ENCODE measurements around the gene ZEB2.
"Not testable (repeated sequence)": the region's sequence is repeated elsewhere in the genome, so short reads cannot be mapped to it uniquely, and the experiment has no call there.

The ZEB2 gene

DNA sequence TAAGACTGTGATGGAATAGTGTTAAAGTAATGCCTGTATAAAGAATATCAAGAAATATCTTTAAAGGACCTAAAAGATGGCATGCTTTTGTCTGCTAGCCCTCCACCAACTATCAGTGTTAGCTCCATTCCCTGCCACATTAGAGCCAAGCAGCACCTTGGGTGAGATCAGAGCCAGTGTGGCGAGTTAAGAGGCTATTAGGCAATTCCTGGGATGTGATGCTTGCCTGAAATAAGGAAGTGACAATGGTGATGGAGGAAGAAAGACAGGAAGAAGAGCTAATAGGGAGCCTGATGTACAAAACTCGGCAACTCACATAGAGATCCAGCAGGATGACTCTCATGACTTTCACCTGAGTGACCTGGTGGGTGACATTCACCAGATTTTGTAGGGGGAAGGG, 143.5 kb downstream of the ZEB2 start:
- DNase-seq, result no peak

GRCh38 chr2:144374163-144374661, 145.7 kb downstream of the ZEB2 start:
- no peak for DNase-seq

DNA sequence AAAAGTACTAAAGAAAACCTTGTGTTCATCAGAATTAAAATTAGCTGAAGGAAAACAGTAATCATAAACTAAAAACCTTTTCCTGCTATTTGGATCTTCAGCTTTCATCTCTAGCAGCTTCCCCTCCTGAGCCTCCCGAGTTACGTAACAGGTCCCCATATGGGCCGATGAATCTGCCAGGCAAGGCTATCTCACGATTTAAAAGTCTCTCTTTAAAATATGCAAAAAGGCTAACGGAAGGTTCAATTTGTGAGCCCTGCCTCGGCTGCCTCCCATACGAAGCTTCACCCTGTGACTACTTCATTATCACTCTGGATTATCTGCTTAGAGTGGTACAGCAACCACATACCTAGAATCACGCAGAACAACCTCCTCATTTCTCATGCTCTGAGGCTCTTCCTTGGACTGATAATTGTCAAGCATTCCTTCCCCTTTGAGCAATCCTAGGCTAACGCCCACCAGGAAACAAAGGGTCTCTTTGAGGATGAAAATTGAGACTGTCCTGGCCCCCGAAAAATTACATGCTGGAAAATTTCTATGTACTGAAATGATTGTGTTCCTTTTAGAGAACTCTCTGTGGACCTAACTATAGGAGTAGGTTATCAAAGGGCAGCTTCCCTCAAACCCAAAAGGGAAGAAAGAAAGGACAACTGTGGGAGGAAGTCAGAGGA, 147.4 kb downstream of the ZEB2 start:
- no peak for DNase-seq

DNA sequence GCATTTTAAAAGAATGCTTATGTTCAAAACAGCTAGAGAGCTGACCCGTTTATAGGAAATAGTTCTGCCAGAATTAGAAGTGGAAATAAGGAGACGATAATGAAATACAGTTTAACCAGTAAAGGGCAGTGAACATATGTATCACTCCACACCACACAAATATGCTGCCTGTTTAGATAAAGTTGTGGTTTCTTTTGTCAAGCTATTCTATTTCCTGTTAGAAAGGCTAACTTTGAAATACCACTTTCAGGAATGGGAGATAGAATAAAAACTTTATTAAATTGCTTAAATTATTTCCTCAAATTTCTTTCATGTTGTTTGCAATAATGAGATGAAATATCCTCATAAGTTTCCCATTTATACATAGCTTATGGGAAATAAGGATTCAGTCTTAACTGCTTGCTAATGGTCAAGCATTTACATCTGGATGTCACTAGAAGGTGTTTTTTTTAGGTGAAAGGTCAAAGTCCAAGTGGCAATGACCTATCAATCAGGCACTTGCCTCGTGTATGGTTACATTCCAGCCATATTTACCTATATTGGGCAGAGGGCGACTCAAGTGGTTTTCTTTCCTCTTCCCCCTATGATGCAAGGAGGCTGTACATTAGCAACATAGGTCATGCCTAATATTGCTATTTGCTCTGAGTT, 148.9 kb downstream of the ZEB2 start:
- DNase-seq, result no peak

- DNase-seq, result no peak
Measured at GRCh38 chr2:144369416-144369815, 150.5 kb downstream of the ZEB2 start.

DNA sequence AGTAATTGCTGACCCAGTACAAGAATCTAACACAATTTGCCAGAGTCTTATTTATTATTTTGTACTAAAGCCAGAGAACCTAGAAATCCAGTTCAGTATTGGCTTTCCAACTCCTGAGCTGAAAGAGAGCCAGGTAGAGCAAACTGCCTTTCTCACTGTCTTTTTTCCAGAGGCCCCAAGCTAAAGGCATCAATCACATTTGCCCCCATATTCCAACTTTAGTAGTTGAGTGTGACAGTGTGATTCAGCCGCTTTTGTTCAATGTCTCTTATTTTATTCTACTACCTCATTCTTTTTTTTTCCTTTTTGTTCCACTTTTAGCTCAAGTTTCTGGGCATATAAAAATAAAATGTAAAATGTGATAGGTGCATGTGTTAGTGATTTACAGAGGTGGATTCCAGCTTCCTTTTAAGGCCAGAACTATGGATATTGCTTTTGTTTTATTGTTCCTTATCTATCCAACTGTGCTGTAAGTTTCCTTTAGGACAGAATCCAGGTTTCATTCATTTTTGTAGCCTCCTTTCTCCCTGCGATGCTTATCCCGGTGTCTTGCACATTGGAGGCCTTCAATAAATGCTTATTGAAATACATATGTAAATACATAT, 153.0 kb downstream of the ZEB2 start:
- no peak for DNase-seq

DNA sequence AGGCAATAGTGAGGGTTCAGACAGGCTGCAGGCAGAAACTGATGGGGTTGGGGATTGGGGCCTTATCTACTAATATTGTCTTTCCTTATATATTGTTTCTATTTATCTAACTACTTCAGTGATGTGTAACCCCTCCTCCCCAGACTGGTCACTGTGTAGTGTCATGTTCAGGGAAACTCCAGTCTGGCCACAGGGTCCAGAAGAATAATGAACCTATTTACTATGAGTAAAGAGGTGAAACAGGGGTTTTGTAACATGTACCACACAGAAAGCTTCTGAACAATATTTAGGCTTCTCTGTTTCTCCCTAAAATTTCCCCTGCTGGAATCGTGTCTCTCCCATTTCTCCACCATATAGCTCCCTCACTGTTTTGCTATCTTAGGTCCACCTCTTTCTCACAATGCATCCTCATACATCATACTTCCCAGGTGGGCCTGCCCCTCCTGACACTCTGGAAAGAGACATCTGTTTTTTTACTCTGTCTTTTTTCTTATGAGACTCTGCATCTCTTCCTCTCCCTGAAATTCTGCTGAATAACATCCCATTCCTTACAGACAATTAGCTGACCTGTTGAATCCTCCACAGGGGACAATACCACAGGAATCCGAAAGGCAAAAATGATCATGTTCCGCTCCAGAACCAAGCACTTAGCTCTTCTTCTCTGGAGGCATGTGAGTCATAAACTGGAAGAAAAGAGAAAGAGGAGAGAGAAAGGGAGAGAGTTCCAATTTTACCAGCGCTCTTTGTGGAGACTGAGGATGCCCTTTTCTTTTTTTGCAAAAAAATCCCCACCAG, 154.8 kb downstream of the ZEB2 start:
- DNase-seq, result no peak

GRCh38 chr2:144364247-144364646, 155.7 kb downstream of the ZEB2 start:
- not testable (repeated sequence) for DNase-seq

GRCh38 chr2:144362401-144362800, 157.5 kb downstream of the ZEB2 start:
- no peak for DNase-seq

DNA sequence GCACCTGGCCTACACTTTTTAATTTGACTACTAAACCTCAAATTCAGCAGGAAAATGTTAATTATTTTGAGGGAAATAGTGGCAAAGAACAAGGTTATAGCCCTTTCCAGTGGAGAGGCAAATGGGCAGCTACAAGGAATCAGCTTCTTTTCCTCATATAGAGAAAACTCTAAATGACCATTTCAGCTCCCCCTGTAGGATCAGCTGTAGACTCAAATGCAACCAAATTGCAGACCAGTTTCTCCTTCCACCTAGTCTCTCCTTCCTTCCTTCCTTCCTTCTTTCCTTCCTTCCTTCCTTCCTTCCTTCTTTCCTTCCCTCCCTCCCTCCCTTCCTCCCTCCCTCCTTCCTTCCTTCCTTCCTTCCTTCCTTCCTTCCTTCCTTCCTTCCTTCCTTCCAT, 158.2 kb downstream of the ZEB2 start:
- DNase-seq, result no peak

DNA sequence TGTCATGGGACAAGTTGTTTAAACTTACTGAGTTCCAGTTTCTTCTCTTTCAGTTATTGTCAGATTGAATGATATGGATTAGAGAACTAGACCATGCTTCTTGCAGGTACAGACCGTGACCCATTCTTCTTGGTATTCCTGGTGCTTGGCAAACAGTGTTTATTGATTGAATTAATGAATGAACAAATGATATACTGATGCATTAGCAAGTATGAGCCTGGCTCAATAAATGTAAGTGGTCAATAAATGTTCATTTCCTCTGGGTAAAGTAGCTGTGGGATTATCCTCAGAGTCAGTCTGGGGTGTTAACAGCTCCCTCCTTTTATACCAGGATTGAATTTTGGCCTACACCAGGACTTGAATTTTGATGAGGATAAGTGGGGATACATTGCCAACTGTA, 160.2 kb downstream of the ZEB2 start:
- DNase-seq, result no peak

DNA sequence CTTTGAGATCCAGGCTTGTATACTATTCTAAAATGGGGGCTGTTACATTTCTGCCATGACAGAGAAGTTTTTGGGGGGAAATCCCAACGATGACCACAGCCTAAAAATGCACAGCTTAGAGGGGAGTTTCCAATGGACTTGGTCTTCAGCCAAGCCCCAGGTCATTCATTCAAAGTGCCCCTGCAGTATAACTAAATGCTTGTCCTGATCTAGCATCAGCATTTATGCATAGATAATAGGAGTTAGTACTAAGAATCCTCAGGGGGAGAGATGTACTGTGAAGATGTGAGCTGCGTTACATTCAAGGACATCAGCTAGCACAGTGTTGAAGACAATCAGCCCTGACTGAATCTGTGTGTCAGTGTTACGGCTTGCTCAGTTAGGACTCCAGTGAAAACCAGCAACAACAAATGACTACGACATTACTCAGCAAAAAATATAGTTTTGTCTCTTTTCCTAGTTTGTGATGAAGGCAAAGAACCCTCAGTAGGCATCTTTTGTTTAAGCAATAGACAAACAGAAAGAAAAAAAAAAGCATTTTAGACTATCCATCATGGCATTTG, 160.9 kb downstream of the ZEB2 start:
- no peak for DNase-seq

- no peak for DNase-seq
Measured at GRCh38 chr2:144358374-144358964, 161.4 kb downstream of the ZEB2 start.

- DNase-seq, result no peak
Measured at GRCh38 chr2:144357623-144358373, 162.1 kb downstream of the ZEB2 start.

- no peak for DNase-seq
Measured at GRCh38 chr2:144356402-144356801, 163.5 kb downstream of the ZEB2 start.

DNA sequence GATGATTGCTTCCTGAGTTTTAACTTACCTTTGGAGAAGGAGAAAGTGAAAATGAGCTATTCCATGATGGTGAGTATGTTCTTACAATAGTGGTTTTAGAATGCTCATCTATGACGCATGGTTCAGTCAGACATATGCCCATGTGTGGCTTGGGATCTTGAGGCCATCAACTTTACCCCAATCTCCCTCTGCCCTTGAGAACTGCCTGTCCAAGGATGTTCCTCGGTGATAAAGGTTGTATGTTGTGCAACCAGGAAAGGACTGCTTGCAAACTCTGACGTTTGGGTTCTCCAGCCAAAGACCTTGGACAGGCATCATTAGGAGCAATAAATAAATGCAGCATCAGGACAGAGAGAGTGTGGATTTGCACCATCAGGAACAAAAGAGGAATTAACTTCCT, 165.0 kb downstream of the ZEB2 start:
- DNase-seq, result no peak

DNA sequence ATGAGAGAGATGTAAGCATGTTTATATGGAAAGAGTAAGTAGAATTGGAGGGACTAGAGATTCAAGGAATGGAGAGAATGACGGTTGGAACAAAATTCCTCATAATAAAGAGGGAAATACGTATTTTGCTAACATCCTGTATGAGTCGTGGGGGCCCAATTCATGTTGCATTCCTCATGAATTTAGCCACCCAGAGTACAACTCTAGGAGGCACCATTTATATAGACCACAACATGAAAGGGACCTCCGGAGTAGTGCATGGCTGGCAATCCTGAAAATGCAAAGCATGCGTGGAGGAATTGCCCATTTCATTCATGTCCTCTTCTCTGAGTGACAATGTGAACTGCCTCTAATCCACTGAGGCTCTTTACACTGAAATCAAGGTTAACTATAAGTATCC, 168.2 kb downstream of the ZEB2 start:
- no peak for DNase-seq

GRCh38 chr2:144350151-144350802, 169.6 kb downstream of the ZEB2 start:
- no peak for DNase-seq

- no peak for DNase-seq
Measured at GRCh38 chr2:144349674-144350073, 170.2 kb downstream of the ZEB2 start.

GRCh38 chr2:144348846-144349245, 171.1 kb downstream of the ZEB2 start:
- no peak for DNase-seq

DNA sequence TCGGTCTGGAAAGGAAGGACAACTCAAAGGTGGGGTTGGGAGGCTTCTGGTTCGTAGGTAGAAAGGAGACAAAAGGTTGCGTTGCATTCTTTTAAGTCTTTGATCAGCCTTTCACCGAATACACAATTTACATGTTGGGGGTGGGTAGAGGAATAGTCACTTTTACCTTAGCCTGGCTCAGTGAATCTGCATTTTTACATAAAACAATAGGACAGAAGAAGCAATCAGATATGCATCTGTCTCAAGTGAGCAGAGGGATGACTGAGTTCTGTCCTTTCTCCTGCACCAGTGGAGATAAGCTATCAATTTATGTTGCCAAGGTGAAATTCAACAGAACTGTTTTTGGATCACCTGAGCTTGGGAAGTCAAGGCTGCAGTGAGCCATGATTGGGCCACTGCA, 173.7 kb downstream of the ZEB2 start:
- no peak for DNase-seq
